HepG2 (cell line): ENCODE data around the gene RHBDL3. TPM values are rescaled to one million over a fixed set of nuclear protein-coding genes. Genes with fewer than 3 reads are reported as not detected.

Experiments
- CREM ChIP-seq, 2 experiments: sonication (generic) in 1 of 2; formaldehyde crosslinking in 1 of 2; IDR thresholded peaks; 2 replicates each; pipeline versions ENCODE4 v1.4.0 to v1.6.1; 2016 to 2020; ENCODE audit warnings: antibody characterized with exemption in 1 of 2, mild to moderate bottlenecking in 1 of 2, missing genetic modification reagents in 1 of 2
- EP300 ChIP-seq, 3 experiments: sonication (generic) in 1 of 3; formaldehyde crosslinking in 1 of 3; IDR thresholded peaks; 2 replicates each; pipeline versions ENCODE4 v1.5.1 to v1.6.1; 2011 to 2020; ENCODE audit warnings: low read depth in 2 of 3, low read length in 2 of 3, borderline replicate concordance in 1 of 3, improper control_type of control experiment in 1 of 3, mild to moderate bottlenecking in 1 of 3, missing genetic modification reagents in 1 of 3, moderate library complexity in 1 of 3
- HDAC2 ChIP-seq: sonication (generic); formaldehyde crosslinking; IDR thresholded peaks from 2 replicates; pipeline ENCODE4 v1.4.0; 2020; ENCODE audit warnings: missing genetic modification reagents
- HNRNPUL1 ChIP-seq: fragments of 200-400 bp; formaldehyde crosslinking; IDR thresholded peaks from 2 replicates; pipeline ENCODE4 v1.6.1; 2017; ENCODE audit warnings: low read depth, mild to moderate bottlenecking, low read length, moderate library complexity
- KDM1A ChIP-seq: IDR thresholded peaks from 2 replicates; pipeline ENCODE4 v1.6.1; 2016; ENCODE audit warnings: missing compliant biosample characterization
- RORA ChIP-seq: sonication (generic); formaldehyde crosslinking; IDR thresholded peaks from 2 replicates; pipeline ENCODE4 v1.5.0; 2020; ENCODE audit warnings: mild to moderate bottlenecking, missing genetic modification reagents, moderate library complexity
- SOX6 ChIP-seq, 2 experiments: fragments of 450-650 bp in 1 of 2; sonication (generic) in 1 of 2; formaldehyde crosslinking in 1 of 2; IDR thresholded peaks; 2 replicates each; pipeline versions ENCODE4 v1.4.0 to v1.6.1; 2017 to 2020; ENCODE audit warnings: antibody characterized with exemption in 1 of 2, mild to moderate bottlenecking in 1 of 2, missing genetic modification reagents in 1 of 2
- SP140L ChIP-seq: sonication (generic); formaldehyde crosslinking; IDR thresholded peaks from 2 replicates; pipeline ENCODE4 v1.4.0; 2020; ENCODE audit warnings: missing genetic modification reagents, borderline replicate concordance
- YY1 ChIP-seq: IDR thresholded peaks from 2 replicates; pipeline ENCODE4 v1.6.1; 2011; ENCODE audit warnings: low read length, low read depth, moderate library complexity, mild to moderate bottlenecking; ENCODE audit not compliant: insufficient read depth, insufficient replicate concordance
- ZNF441 ChIP-seq: sonication (generic); formaldehyde crosslinking; IDR thresholded peaks from 2 replicates; pipeline ENCODE4 v1.7.0; 2021; ENCODE audit warnings: missing genetic modification reagents, borderline replicate concordance
- ZSCAN12 ChIP-seq: sonication (generic); formaldehyde crosslinking; IDR thresholded peaks from 2 replicates; pipeline ENCODE4 v1.9.0; 2021; ENCODE audit warnings: mild to moderate bottlenecking, missing genetic modification reagents
- polyA plus RNA-seq, 8 experiments: library from polyadenylated mRNA; depleted of rRNA in 3 of 8; stranded (reverse) in 7 of 8; unstranded in 1 of 8; fragments of >200 nt; fragmentation: Illumina TruSeq in 4 of 8; extraction: Trizol in 4 of 8; gene quantifications; 2 replicates each; pipeline versions ENCODE4 v1.2.1 to v1.2.3, GENCODE V29; 2011 to 2016; ENCODE audit warnings: low read depth in 4 of 8, missing spikeins in 1 of 8, mixed read lengths in 1 of 8; ENCODE audit not compliant: insufficient read depth in 1 of 8
- total RNA-seq, 5 experiments: library from RNA; depleted of rRNA; stranded (reverse); fragments of >200 nt; fragmentation: Illumina TruSeq; extraction: Trizol; gene quantifications; 2 replicates each; pipeline ENCODE4 v1.2.3, GENCODE V29; 2016; ENCODE audit warnings: low read depth in 1 of 5
- TF ChIP-seq, protein P1 (sequence below): sonication (generic); formaldehyde crosslinking; IDR thresholded peaks from 2 replicates; pipeline ENCODE4 v1.4.0; 2020; ENCODE audit warnings: mild to moderate bottlenecking, missing genetic modification reagents, borderline replicate concordance
- TF ChIP-seq, protein P2 (sequence below): sonication (generic); formaldehyde crosslinking; IDR thresholded peaks from 2 replicates; pipeline ENCODE4 v1.5.0; 2020; ENCODE audit warnings: mild to moderate bottlenecking, missing genetic modification reagents
- TF ChIP-seq, protein P3 (sequence below): sonication (generic); formaldehyde crosslinking; IDR thresholded peaks from 2 replicates; pipeline ENCODE4 v1.4.0; 2020; ENCODE audit warnings: missing genetic modification reagents, mild to moderate bottlenecking, borderline replicate concordance
- TF ChIP-seq, protein P4 (sequence below): sonication (generic); formaldehyde crosslinking; IDR thresholded peaks from 2 replicates; pipeline ENCODE4 v1.8.1; 2023; ENCODE audit warnings: mild to moderate bottlenecking, inconsistent platforms, moderate library complexity, missing genetic modification reagents, borderline replicate concordance

Gene RHBDL3
- total and polyA plus RNA-seq, 2 of the 13 experiments (the other 11 are each of a cell fraction or from before 2014, with no cell fraction given): 0.09 TPM; not detected in 1

DNA sequence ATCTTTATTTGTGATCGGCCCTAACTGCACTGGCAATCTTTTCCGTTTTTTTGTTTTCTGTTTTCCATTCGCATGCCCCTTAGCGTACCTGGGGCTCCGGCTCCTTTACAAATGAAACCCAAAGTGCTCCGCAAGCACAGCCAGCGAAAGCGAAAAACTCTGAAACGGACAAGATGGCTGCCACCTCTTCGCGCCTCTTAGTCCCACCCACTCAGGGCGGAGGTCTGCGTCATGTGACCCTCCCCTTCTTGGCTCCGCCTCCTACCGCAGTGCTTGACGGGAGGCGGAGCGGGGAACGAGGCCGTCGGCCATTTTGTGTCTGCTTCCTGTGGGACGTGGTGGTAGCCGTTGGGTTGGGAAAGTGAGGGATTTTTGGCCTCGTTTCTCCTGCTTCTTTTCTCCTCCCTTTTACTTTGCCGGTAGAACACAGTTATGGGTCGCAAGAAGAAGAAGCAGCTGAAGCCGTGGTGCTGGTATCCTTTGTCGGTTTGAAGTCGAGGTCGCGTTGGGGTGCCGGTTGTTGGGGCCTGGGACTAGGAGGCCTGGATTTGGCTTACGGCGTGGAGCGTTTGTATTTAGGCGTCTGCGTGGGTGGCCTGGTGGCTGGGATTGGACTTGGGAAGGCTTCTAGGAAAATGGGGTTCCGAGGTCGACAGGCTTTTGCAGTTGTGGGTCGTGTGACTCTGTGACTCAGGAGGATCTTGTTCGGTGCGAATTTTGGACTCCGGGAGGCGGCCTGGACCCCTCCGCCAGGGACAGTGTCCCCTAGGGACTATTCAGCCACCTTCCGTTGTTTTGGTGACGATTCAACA, 84.4 kb downstream of the RHBDL3 start, which contains the start of gene ZNF207 (continued):
- TF ChIP-seq, protein P1, sequence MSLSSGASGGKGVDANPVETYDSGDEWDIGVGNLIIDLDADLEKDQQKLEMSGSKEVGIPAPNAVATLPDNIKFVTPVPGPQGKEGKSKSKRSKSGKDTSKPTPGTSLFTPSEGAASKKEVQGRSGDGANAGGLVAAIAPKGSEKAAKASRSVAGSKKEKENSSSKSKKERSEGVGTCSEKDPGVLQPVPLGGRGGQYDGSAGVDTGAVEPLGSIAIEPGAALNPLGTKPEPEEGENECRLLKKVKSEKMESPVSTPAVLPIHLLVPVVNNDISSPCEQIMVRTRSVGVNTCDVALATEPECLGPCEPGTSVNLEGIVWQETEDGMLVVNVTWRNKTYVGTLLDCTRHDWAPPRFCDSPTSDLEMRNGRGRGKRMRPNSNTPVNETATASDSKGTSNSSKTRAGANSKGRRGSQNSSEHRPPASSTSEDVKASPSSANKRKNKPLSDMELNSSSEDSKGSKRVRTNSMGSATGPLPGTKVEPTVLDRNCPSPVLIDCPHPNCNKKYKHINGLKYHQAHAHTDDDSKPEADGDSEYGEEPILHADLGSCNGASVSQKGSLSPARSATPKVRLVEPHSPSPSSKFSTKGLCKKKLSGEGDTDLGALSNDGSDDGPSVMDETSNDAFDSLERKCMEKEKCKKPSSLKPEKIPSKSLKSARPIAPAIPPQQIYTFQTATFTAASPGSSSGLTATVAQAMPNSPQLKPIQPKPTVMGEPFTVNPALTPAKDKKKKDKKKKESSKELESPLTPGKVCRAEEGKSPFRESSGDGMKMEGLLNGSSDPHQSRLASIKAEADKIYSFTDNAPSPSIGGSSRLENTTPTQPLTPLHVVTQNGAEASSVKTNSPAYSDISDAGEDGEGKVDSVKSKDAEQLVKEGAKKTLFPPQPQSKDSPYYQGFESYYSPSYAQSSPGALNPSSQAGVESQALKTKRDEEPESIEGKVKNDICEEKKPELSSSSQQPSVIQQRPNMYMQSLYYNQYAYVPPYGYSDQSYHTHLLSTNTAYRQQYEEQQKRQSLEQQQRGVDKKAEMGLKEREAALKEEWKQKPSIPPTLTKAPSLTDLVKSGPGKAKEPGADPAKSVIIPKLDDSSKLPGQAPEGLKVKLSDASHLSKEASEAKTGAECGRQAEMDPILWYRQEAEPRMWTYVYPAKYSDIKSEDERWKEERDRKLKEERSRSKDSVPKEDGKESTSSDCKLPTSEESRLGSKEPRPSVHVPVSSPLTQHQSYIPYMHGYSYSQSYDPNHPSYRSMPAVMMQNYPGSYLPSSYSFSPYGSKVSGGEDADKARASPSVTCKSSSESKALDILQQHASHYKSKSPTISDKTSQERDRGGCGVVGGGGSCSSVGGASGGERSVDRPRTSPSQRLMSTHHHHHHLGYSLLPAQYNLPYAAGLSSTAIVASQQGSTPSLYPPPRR (CRISPR knock-in tag): no peak; the same call in 1 of the 2 replicates
- TF ChIP-seq EP300 (IDR thresholded peaks at IDR 0.05; ENCODE audit: low read depth in 2 of 2, low read length in 2 of 2) (no peak), EP300 (CRISPR knock-in tag; IDR thresholded peaks at IDR 0.05; ENCODE audit: borderline replicate concordance) (no peak), RORA (CRISPR knock-in tag) (no peak), ZNF441 (peak; percentile 94), KDM1A (CRISPR knock-in tag) (no peak), HDAC2 (CRISPR knock-in tag) (peak; percentile 76), YY1 (peak; percentile 99), SOX6 (IDR thresholded peaks at IDR 0.05) (no peak), SOX6 (CRISPR knock-in tag; IDR thresholded peaks at IDR 0.05) (peak; percentile 35), HNRNPUL1 (no peak), ZSCAN12 (no peak), SP140L (CRISPR knock-in tag) (no peak), CREM (IDR thresholded peaks at IDR 0.05) (peak; percentile 61; the same call in 1 of the 2 replicates), CREM (CRISPR knock-in tag; IDR thresholded peaks at IDR 0.05) (no peak)
- TF ChIP-seq, protein P2, sequence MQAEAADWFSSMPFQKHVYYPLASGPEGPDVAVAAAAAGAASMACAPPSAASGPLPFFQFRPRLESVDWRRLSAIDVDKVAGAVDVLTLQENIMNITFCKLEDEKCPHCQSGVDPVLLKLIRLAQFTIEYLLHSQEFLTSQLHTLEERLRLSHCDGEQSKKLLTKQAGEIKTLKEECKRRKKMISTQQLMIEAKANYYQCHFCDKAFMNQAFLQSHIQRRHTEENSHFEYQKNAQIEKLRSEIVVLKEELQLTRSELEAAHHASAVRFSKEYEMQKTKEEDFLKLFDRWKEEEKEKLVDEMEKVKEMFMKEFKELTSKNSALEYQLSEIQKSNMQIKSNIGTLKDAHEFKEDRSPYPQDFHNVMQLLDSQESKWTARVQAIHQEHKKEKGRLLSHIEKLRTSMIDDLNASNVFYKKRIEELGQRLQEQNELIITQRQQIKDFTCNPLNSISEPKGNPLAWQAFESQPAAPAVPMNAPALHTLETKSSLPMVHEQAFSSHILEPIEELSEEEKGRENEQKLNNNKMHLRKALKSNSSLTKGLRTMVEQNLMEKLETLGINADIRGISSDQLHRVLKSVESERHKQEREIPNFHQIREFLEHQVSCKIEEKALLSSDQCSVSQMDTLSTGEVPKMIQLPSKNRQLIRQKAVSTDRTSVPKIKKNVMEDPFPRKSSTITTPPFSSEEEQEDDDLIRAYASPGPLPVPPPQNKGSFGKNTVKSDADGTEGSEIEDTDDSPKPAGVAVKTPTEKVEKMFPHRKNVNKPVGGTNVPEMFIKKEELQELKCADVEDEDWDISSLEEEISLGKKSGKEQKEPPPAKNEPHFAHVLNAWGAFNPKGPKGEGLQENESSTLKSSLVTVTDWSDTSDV (CRISPR knock-in tag): no peak
- TF ChIP-seq, protein P3, sequence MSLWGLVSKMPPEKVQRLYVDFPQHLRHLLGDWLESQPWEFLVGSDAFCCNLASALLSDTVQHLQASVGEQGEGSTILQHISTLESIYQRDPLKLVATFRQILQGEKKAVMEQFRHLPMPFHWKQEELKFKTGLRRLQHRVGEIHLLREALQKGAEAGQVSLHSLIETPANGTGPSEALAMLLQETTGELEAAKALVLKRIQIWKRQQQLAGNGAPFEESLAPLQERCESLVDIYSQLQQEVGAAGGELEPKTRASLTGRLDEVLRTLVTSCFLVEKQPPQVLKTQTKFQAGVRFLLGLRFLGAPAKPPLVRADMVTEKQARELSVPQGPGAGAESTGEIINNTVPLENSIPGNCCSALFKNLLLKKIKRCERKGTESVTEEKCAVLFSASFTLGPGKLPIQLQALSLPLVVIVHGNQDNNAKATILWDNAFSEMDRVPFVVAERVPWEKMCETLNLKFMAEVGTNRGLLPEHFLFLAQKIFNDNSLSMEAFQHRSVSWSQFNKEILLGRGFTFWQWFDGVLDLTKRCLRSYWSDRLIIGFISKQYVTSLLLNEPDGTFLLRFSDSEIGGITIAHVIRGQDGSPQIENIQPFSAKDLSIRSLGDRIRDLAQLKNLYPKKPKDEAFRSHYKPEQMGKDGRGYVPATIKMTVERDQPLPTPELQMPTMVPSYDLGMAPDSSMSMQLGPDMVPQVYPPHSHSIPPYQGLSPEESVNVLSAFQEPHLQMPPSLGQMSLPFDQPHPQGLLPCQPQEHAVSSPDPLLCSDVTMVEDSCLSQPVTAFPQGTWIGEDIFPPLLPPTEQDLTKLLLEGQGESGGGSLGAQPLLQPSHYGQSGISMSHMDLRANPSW (CRISPR knock-in tag): peak; percentile 85; the same call in 1 of the 2 replicates
- TF ChIP-seq, protein P4, sequence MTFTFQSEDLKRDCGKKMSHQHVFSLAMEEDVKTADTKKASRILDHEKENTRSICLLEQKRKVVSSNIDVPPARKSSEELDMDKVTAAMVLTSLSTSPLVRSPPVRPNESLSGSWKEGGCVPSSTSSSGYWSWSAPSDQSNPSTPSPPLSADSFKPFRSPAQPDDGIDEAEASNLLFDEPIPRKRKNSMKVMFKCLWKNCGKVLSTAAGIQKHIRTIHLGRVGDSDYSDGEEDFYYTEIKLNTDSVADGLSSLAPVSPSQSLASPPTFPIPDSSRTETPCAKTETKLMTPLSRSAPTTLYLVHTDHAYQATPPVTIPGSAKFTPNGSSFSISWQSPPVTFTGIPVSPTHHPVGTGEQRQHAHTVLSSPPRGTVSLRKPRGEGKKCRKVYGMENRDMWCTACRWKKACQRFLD (CRISPR knock-in tag): 0 out of 2 replicates have a peak, but pooled peaks have one; percentile 58
